GM12878 (cell line): Measurements from ENCODE around the gene INPP4B. TPM values are rescaled to one million over a fixed set of nuclear protein-coding genes. Genes with fewer than 3 reads are reported as not detected.

Experiments
- ATAC-seq: fragments of 200-7000 bp; cut with Tn5 transposase; 3 replicates; pipeline ENCODE4 v1.9.1; 2020; ENCODE audit warnings: mild to moderate bottlenecking, moderate library complexity
- BruUV-seq: library from RNA; stranded (reverse); fragments of 400-500 nt; replicated peaks from 2 replicates; lab custom pipeline; 2021; lab: Mats Ljungman, UMichigan
- CTCF ChIA-PET: fragments of 300-600 bp; sonication (Branson Sonifier 250); formaldehyde crosslinking; extraction: SDS; loops from one replicate; lab custom pipeline; 2021; ENCODE audit warnings: inconsistent platforms; lab: Yijun Ruan, JAX
- POLR2A ChIA-PET: fragments of 350-600 bp; formaldehyde crosslinking; extraction: SDS; loops from one replicate; lab custom pipeline; 2021; ENCODE audit warnings: inconsistent platforms; lab: Charles Lee
- RAD21 ChIA-PET: fragments of 300-600 bp; sonication (Branson Sonifier 250); formaldehyde crosslinking; loops from one replicate; lab custom pipeline; 2023; ENCODE audit warnings: antibody characterized with exemption; ENCODE audit not compliant: unreplicated experiment; lab: Charles Lee
- SMC1A ChIA-PET: fragments of 300-600 bp; sonication (Branson Sonifier 250); formaldehyde crosslinking; loops from one replicate; lab custom pipeline; 2023; ENCODE audit not compliant: unreplicated experiment, uncharacterized antibody; lab: Charles Lee
- DNase-seq: peaks from one replicate; pipeline ENCODE4 v3.0.0-alpha.2; 2011; ENCODE audit warnings: low read depth, low spot score
- FAIRE-seq: peaks from 3 replicates; lab custom pipeline; 2011; peaks lifted over from hg19 to GRCh38; lab: Jason Lieb, UNC
- H2AFZ ChIP-seq: 2 replicates; pipeline ENCODE4 v1.6.0; 2011; ENCODE audit warnings: low read depth, low read length, control low read depth; ENCODE audit not compliant: control insufficient read depth
- H3K27ac ChIP-seq: 2 replicates; pipeline ENCODE4 v1.5.1; 2011; ENCODE audit warnings: control low read depth; ENCODE audit not compliant: control insufficient read depth, insufficient read depth
- H3K27me3 ChIP-seq, 2 experiments: replicated peaks in 1 of 2; 2 replicates each; pipeline versions ENCODE4 v1.6.0 to v1.6.1; 2011; ENCODE audit warnings: low read length in 1 of 2; ENCODE audit not compliant: control insufficient read depth in 2 of 2, insufficient read depth in 2 of 2
- H3K36me3 ChIP-seq, 2 experiments: 2 replicates each; pipeline ENCODE4 v1.5.1; 2011; ENCODE audit warnings: low read length in 1 of 2; ENCODE audit not compliant: control insufficient read depth in 2 of 2, insufficient read depth in 2 of 2
- H3K4me1 ChIP-seq: 2 replicates; pipeline ENCODE4 v1.6.1; 2011; ENCODE audit warnings: mild to moderate bottlenecking, low read length, moderate library complexity, mixed read lengths; ENCODE audit not compliant: control insufficient read depth, insufficient read depth
- H3K4me2 ChIP-seq: 2 replicates; pipeline ENCODE4 v1.6.0; 2011; ENCODE audit warnings: control low read depth; ENCODE audit not compliant: control insufficient read depth, insufficient read depth
- H3K4me3 ChIP-seq: fragments of 200-600 bp; sonication (generic); 2 replicates; pipeline ENCODE4 v1.5.1; 2016
- H3K79me2 ChIP-seq: 2 replicates; pipeline ENCODE4 v1.6.0; 2011; ENCODE audit warnings: low read length; ENCODE audit not compliant: control insufficient read depth, insufficient read depth
- H3K9ac ChIP-seq: 2 replicates; pipeline ENCODE4 v1.8.0; 2011; ENCODE audit warnings: low read length, control low read depth, mixed read lengths; ENCODE audit not compliant: control insufficient read depth, insufficient read depth
- H3K9me3 ChIP-seq: replicated peaks from 3 replicates; pipeline ENCODE4 v1.5.1; 2011; ENCODE audit warnings: mild to moderate bottlenecking, low read length; ENCODE audit not compliant: control insufficient read depth, insufficient read depth
- H4K20me1 ChIP-seq: 2 replicates; pipeline ENCODE4 v1.6.0; 2011; ENCODE audit not compliant: control insufficient read depth, insufficient read depth
- BACH1 ChIP-seq: fragments of 450-650 bp; IDR thresholded peaks from 2 replicates; pipeline ENCODE4 v1.6.1; 2017; ENCODE audit warnings: mild to moderate bottlenecking, borderline replicate concordance
- BCL3 ChIP-seq: IDR thresholded peaks from 2 replicates; pipeline ENCODE4 v1.6.1; 2011; ENCODE audit warnings: borderline replicate concordance, low read depth, mild to moderate bottlenecking, moderate library complexity, low read length; ENCODE audit not compliant: insufficient read depth, poor library complexity, severe bottlenecking
- CHD1 ChIP-seq: IDR thresholded peaks from 2 replicates; pipeline ENCODE4 v1.6.1; 2012; ENCODE audit warnings: low read depth, low read length, improper control_type of control experiment
- E2F8 ChIP-seq: fragments of 450-650 bp; IDR thresholded peaks from 2 replicates; pipeline ENCODE4 v1.6.1; 2018; ENCODE audit warnings: mild to moderate bottlenecking, low read depth, moderate library complexity; ENCODE audit not compliant: partially characterized antibody
- EGR1 ChIP-seq, 2 experiments: IDR thresholded peaks; 1 replicate in 1 of 2; 2 replicates in 1 of 2; pipeline ENCODE4 v1.6.1; 2011 to 2012; ENCODE audit warnings: low read depth in 2 of 2, low read length in 2 of 2, borderline replicate concordance in 1 of 2, mild to moderate bottlenecking in 1 of 2, moderate library complexity in 1 of 2
- FOS ChIP-seq: IDR thresholded peaks from 3 replicates; pipeline ENCODE4 v1.6.1; 2011; ENCODE audit warnings: borderline replicate concordance; ENCODE audit not compliant: insufficient read length; ENCODE audit errors: extremely low read depth
- GATAD2B ChIP-seq: fragments of 450-650 bp; conservative IDR thresholded peaks from 2 replicates; pipeline ENCODE4 v1.6.1; 2017; ENCODE audit warnings: low read depth, mild to moderate bottlenecking, moderate library complexity
- HDAC6 ChIP-seq: fragments of 200-600 bp; sonication (generic); IDR thresholded peaks from one replicate; pipeline ENCODE4 v1.8.0; 2017; ENCODE audit warnings: antibody characterized with exemption; ENCODE audit not compliant: unreplicated experiment
- NBN ChIP-seq: fragments of 450-650 bp; IDR thresholded peaks from 2 replicates; pipeline ENCODE4 v1.6.1; 2016
- NFIC ChIP-seq: IDR thresholded peaks from 2 replicates; pipeline ENCODE4 v1.6.1; 2012; ENCODE audit warnings: low read depth, mild to moderate bottlenecking, inconsistent platforms, low read length, moderate library complexity
- NR2F1 ChIP-seq: fragments of 450-650 bp; conservative IDR thresholded peaks from 2 replicates; pipeline ENCODE4 v1.6.1; 2017; ENCODE audit warnings: mild to moderate bottlenecking
- RAD51 ChIP-seq: fragments of 450-650 bp; IDR thresholded peaks from 2 replicates; pipeline ENCODE4 v1.6.1; 2016; ENCODE audit warnings: moderate library complexity, mild to moderate bottlenecking, inconsistent platforms
- ZNF217 ChIP-seq: fragments of 450-650 bp; IDR thresholded peaks from 2 replicates; pipeline ENCODE4 v1.6.1; 2017; ENCODE audit warnings: antibody characterized with exemption, mild to moderate bottlenecking
- ZNF687 ChIP-seq: fragments of 450-650 bp; IDR thresholded peaks from 2 replicates; pipeline ENCODE4 v1.6.1; 2017; ENCODE audit warnings: mild to moderate bottlenecking, moderate library complexity
- WGBS: methylation state at CpG from one replicate; pipeline ENCODE4 v1.1.6; 2016; ENCODE audit warnings: low lambda C conversion rate; ENCODE audit not compliant: insufficient replicate concordance, insufficient coverage; ENCODE audit errors: missing lambda C conversion rate; 5-methylcytosine and 5-hydroxymethylcytosine counted together
- in situ Hi-C: fragments of 300-500 bp; cut with MboI; formaldehyde crosslinking; loops from 9 replicates; pipeline ENCODE4 v1.14.3; 2018; ENCODE audit warnings: mixed read lengths
- intact Hi-C: fragments of 100-400 bp; cut with micrococcal nuclease; formaldehyde crosslinking; loops from one replicate; pipeline ENCODE4 v1.14.2; 2022; ENCODE audit not compliant: unreplicated experiment
- polyA plus RNA-seq, 11 experiments: library from polyadenylated mRNA; depleted of rRNA in 4 of 11; unstranded in 6 of 11; stranded (reverse) in 5 of 11; fragments of >200 nt; fragmentation: Nextera tagmentation in 4 of 11; fragmentation: Illumina TruSeq in 1 of 11; extraction: Ambion mirVana in 4 of 11; extraction: Trizol in 1 of 11; gene quantifications; 1 replicate in 1 of 11; 2 replicates in 10 of 11; pipeline versions ENCODE4 v1.2.1 to v1.2.3, GENCODE V29; 2011 to 2016; ENCODE audit warnings: inconsistent platforms in 2 of 11, missing spikeins in 2 of 11, low read depth in 1 of 11
- total RNA-seq, 4 experiments: library from RNA; depleted of rRNA in 3 of 4; stranded (reverse); fragments of >200 nt in 3 of 4; fragmentation: Illumina TruSeq in 1 of 4; extraction: Trizol in 1 of 4; gene quantifications; 2 replicates each; pipeline versions ENCODE4 v1.2.1 to v1.2.3, GENCODE V29; 2013 to 2021

Gene INPP4B
- total and polyA plus RNA-seq, 10 of the 15 experiments (the other 5 are each of a cell fraction or from before 2014, with no cell fraction given), result 0.53 to 11.2 (median 0.95) TPM

GRCh38 chr4:142776026-142776425 is 70.1 kb downstream of the INPP4B start:
- Histone ChIP-seq H3K9me3 (no peaks in the 10 kb centered on the region), H3K27ac (no peak overlapping the region), H3K4me3 (no peak overlapping the region)
- no peak for ATAC-seq
- ChIA-PET POLR2A (no interaction called here), SMC1A (interaction anchor here (0.5 kb wide), 1 partner anchor 251 kb away, joined by 3 read pairs; no protein-coding TSS in a partner anchor), CTCF (no interaction called here)
- in situ Hi-C loops, result no loop called here
- BruUV-seq, result no TSS peak
- TF ChIP-seq NFIC, result no peak
- TF ChIP-seq EGR1 (IDR thresholded peaks at IDR 0.05; ENCODE audit: borderline replicate concordance in 1 of 2, low read depth in 2 of 2, low read length in 2 of 2), result no peak
- TF ChIP-seq E2F8, result no peak
- TF ChIP-seq BACH1, result no peak
- no peak for TF ChIP-seq ZNF217
- no peak for TF ChIP-seq RAD51
- no peak for TF ChIP-seq NR2F1
- no peak for TF ChIP-seq BCL3
- no peak for TF ChIP-seq GATAD2B
- TF ChIP-seq FOS, result no peak
- TF ChIP-seq HDAC6, result no peak
- TF ChIP-seq NBN, result no peak
- TF ChIP-seq CHD1, result no peak
- no peak for TF ChIP-seq ZNF687
- TF ChIP-seq, all 136 proteins: peak for 0
- H3K36me3 ChIP-seq, result no peaks in the 10 kb centered on the region
- H3K9ac ChIP-seq, result no peak overlapping the region
- no peaks in the 10 kb centered on the region for H4K20me1 ChIP-seq
- no peaks in the 10 kb centered on the region for H3K4me1 ChIP-seq
- 0% methylated on average over 2 of the region's 2 CpGs for WGBS
- RAD21 ChIA-PET, result no interaction called here
- H3K4me2 ChIP-seq, result no peak overlapping the region
- intact Hi-C loops, result no loop called here
- H3K27me3 ChIP-seq, result no peaks in the 10 kb centered on the region
- H2AFZ ChIP-seq, result no peak overlapping the region
- FAIRE-seq (no peak), DNase-seq (no peak)
- H3K79me2 ChIP-seq, result no peaks in the 10 kb centered on the region
